Naive thymus-derived CD8-positive, alpha-beta T cell (primary cell): Measurements from ENCODE around the gene XPC. TPM values are rescaled to one million over a fixed set of nuclear protein-coding genes. Genes with fewer than 3 reads are reported as not detected.

Source experiments
- ATAC-seq, 2 donors: fragments of 150-1000 bp; cut with Tn5 transposase in 1 of 2; sonication (Bioruptor Pico), chemical (Tn5 transposase) in 1 of 2; 1 replicate in 1 of 2; 2 replicates in 1 of 2; pipeline ENCODE4 v1.10.0; 2021; ENCODE audit warnings: mild to moderate bottlenecking in 2 of 2, moderate library complexity in 2 of 2
- POLR2A ChIA-PET: fragments of 350-600 bp; sonication (Branson Sonifier 250); formaldehyde crosslinking; loops from one replicate; lab custom pipeline; 2021; ENCODE audit warnings: antibody characterized with exemption; lab: Charles Lee
- DNase-seq, 10 donors: peaks; one replicate each; pipeline versions ENCODE4 v3.0.0 to v3.0.0-alpha.2; 2020 to 2022
- H3K27ac Mint-ChIP-seq, 10 donors: one replicate each; pipeline ENCODE4 v1.8.0; 2020 to 2022; ENCODE audit warnings: mild to moderate bottlenecking in 10 of 10, mixed read lengths in 10 of 10, moderate library complexity in 4 of 10, inconsistent platforms in 1 of 10
- H3K27me3 Mint-ChIP-seq, 5 donors: one replicate each; pipeline ENCODE4 v1.8.0; 2021 to 2022; ENCODE audit warnings: mixed read lengths in 5 of 5
- H3K36me3 Mint-ChIP-seq, 3 donors: one replicate each; pipeline ENCODE4 v1.8.0; 2020 to 2022; ENCODE audit warnings: mixed read lengths in 3 of 3, mild to moderate bottlenecking in 2 of 3, inconsistent platforms in 1 of 3
- H3K4me1 Mint-ChIP-seq, 4 donors: one replicate each; pipeline ENCODE4 v1.8.0; 2021 to 2022; ENCODE audit warnings: mixed read lengths in 4 of 4
- H3K4me3 Mint-ChIP-seq, 10 donors: one replicate each; pipeline ENCODE4 v1.8.0; 2020 to 2022; ENCODE audit warnings: mild to moderate bottlenecking in 10 of 10, mixed read lengths in 10 of 10, moderate library complexity in 6 of 10, inconsistent platforms in 1 of 10
- H3K9me3 Mint-ChIP-seq, 9 donors: one replicate each; pipeline ENCODE4 v1.8.0; 2020 to 2022; ENCODE audit warnings: mixed read lengths in 9 of 9, mild to moderate bottlenecking in 3 of 9, inconsistent platforms in 1 of 9, moderate library complexity in 1 of 9
- polyA plus RNA-seq, 3 donors: library from polyadenylated mRNA; unstranded; fragments of 300-500 nt; fragmentation: Illumina TruSeq; gene quantifications; one replicate each; pipeline ENCODE4 v1.2.3, GENCODE V29; 2021
- total RNA-seq, 8 experiments: library from RNA in 2 of 8; stranded (reverse) in 2 of 8; gene quantifications; one replicate each; pipeline ENCODE4 v1.2.3 and lab custom pipeline; 2021 to 2026

The XPC gene
- total and polyA plus RNA-seq, 5 experiments from 2014 or later: 28.5 to 95.2 (median 49.6) TPM

GRCh38 chr3:14097616-14098391 is 80.6 kb downstream of the XPC start:
- Mint-ChIP-seq H3K4me1 (no peaks in the 10 kb centered on the region), H3K9me3 (peaks cover 5 to 13% (median 8%) of the 10 kb centered on the region in 9 donors), H3K4me3 (no peak overlapping the region), H3K27ac (no peak overlapping the region), H3K27me3 (peaks cover 18 to 28% (median 21%) of the 10 kb centered on the region in 5 donors), H3K36me3 (peaks cover 0 to 12% (median 7%) of the 10 kb centered on the region in 3 donors)
- DNase-seq: no peak
- no peak for ATAC-seq
- POLR2A ChIA-PET: no interaction called here

GRCh38 chr3:14096742-14097141 is 81.7 kb downstream of the XPC start:
- POLR2A ChIA-PET: no interaction called here

More at GRCh38 chr3:14096742-14097141, 81.7 kb downstream of the XPC start:
- H3K4me3 Mint-ChIP-seq: no peak overlapping the region
- peaks cover 5 to 13% (median 8%) of the 10 kb centered on the region in 9 donors for H3K9me3 Mint-ChIP-seq
- peaks cover 18 to 25% (median 22%) of the 10 kb centered on the region in 5 donors for H3K27me3 Mint-ChIP-seq
- H3K36me3 Mint-ChIP-seq: peaks cover 0 to 12% (median 7%) of the 10 kb centered on the region in 3 donors
- DNase-seq (no peak), ATAC-seq (no peak)
- H3K4me1 Mint-ChIP-seq: no peaks in the 10 kb centered on the region
- H3K27ac Mint-ChIP-seq: no peak overlapping the region

Other genes with a start within 250 kb of the XPC start
- gene CHCHD4, start 53.7 kb downstream of the XPC start, total RNA-seq: 1 to 10 TPM; 9.1 to 9.6 TPM
- 10 to 100 TPM in 2 of 3 donors, 1 to 10 TPM in 1; 6.8 to 15.8 (median 11.5) TPM for gene CHCHD4, start 53.7 kb downstream of the XPC start, polyA plus RNA-seq
- 10 to 100 TPM; 50.8 to 52.4 TPM for gene TMEM43, start 53.5 kb downstream of the XPC start, total RNA-seq
- gene TMEM43, start 53.5 kb downstream of the XPC start, polyA plus RNA-seq: 10 to 100 TPM; 45.6 to 65.0 (median 56.0) TPM
- 10 to 100 TPM; 10.4 to 11.6 TPM for gene LSM3, start 216 bp upstream of the XPC start, total RNA-seq
- 10 to 100 TPM; 20.8 to 26.5 (median 24.8) TPM for gene LSM3, start 216 bp upstream of the XPC start, polyA plus RNA-seq
- gene SLC6A6, start 224.0 kb upstream of the XPC start, total RNA-seq: 10 to 100 TPM; 43.1 to 43.7 TPM
- 1 to 10 TPM; 2.1 to 5.0 (median 3.0) TPM for gene SLC6A6, start 224.0 kb upstream of the XPC start, polyA plus RNA-seq